Prostate gland (tissue), 2 donors: ENCODE data around the gene VPS13C.

Experiments used
- POLR2A ChIP-seq: fragments of 450-650 bp; IDR thresholded peaks from one replicate; pipeline ENCODE4 v1.6.1; 2016; ENCODE audit warnings: antibody characterized with exemption, mild to moderate bottlenecking
- TF ChIP-seq, protein P1 (sequence below), 4 experiments: fragments of 200-600 bp in 2 of 4; fragments of 450-650 bp in 2 of 4; sonication (generic) in 2 of 4; IDR thresholded peaks; 1 replicate in 3 of 4; 2 replicates in 1 of 4; pipeline ENCODE4 v1.5.1; 2016 to 2019; ENCODE audit warnings: antibody characterized with exemption in 4 of 4, mild to moderate bottlenecking in 2 of 4, moderate library complexity in 2 of 4

DNA sequence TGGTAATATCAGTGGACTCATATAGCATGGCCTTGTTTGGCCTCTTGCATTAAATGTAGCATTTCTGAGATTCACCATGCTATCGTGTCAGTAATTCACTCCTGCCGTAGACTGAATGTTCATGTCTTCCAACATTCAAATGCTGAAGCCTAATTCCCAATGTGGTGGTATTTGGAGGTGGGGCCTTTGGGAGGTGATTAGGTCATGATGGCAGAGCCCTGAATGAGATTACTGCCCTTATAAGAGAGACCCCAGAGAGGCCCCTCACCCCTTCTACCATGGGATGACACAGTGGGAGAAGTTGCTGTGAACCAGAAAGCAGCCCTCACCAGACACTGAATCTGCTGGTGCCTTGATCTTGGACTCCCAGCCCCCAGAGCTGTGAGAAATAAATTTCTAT lies 241.4 kb downstream of the VPS13C start:
- TF ChIP-seq, protein P1, sequence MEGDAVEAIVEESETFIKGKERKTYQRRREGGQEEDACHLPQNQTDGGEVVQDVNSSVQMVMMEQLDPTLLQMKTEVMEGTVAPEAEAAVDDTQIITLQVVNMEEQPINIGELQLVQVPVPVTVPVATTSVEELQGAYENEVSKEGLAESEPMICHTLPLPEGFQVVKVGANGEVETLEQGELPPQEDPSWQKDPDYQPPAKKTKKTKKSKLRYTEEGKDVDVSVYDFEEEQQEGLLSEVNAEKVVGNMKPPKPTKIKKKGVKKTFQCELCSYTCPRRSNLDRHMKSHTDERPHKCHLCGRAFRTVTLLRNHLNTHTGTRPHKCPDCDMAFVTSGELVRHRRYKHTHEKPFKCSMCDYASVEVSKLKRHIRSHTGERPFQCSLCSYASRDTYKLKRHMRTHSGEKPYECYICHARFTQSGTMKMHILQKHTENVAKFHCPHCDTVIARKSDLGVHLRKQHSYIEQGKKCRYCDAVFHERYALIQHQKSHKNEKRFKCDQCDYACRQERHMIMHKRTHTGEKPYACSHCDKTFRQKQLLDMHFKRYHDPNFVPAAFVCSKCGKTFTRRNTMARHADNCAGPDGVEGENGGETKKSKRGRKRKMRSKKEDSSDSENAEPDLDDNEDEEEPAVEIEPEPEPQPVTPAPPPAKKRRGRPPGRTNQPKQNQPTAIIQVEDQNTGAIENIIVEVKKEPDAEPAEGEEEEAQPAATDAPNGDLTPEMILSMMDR (IDR thresholded peaks at IDR 0.05): no peak
- no peak for TF ChIP-seq POLR2A
